T-cell (primary cell): ENCODE results near the gene CACNA2D4. TPM values are rescaled to one million over a fixed set of nuclear protein-coding genes. Genes with fewer than 3 reads are reported as not detected.

Experiments used
- ATAC-seq, 4 experiments: fragments of 200-7000 bp in 3 of 4; fragments of 150-1000 bp in 1 of 4; cut with Tn5 transposase; replicated peaks in 1 of 4; 1 replicate in 3 of 4; 2 replicates in 1 of 4; pipeline ENCODE4 v1.10.0; 2021; ENCODE audit warnings: moderate library complexity in 3 of 4, mild to moderate bottlenecking in 2 of 4, moderate number of reproducible peaks in 1 of 4
- CTCF ChIA-PET, 2 donors: fragments of 300-600 bp; sonication (Branson Sonifier 250); formaldehyde crosslinking; loops; one replicate each; lab custom pipeline; 2022; ENCODE audit warnings: antibody characterized with exemption in 2 of 2; lab: Charles Lee
- POLR2A ChIA-PET, 2 donors: fragments of 300-600 bp; sonication (Branson Sonifier 250); formaldehyde crosslinking; loops; one replicate each; lab custom pipeline; 2022; ENCODE audit warnings: antibody characterized with exemption in 2 of 2; lab: Charles Lee
- DNase-seq, 35 experiments: peaks; one replicate each; pipeline versions ENCODE4 v3.0.0 to v3.0.0-alpha.2; 2013 to 2023
- H3K27ac ChIP-seq: one replicate; pipeline ENCODE4 v1.5.1; 2013; ENCODE audit warnings: low read length
- H3K27me3 ChIP-seq, 2 experiments: replicated peaks in 1 of 2; 1 replicate in 1 of 2; 2 replicates in 1 of 2; pipeline versions ENCODE4 v1.6.1 to v1.7.0; 2013; ENCODE audit warnings: low read length in 1 of 2, mixed read lengths in 1 of 2; ENCODE audit not compliant: control insufficient read depth in 2 of 2, insufficient read depth in 2 of 2; ENCODE audit errors: extremely low read depth in 1 of 2
- H3K36me3 ChIP-seq, 2 donors: 1 replicate in 1 of 2; 2 replicates in 1 of 2; pipeline versions ENCODE4 v1.6.1 to v1.7.0; 2013; ENCODE audit warnings: low read length in 1 of 2; ENCODE audit not compliant: control insufficient read depth in 2 of 2, insufficient read depth in 1 of 2; ENCODE audit errors: extremely low read depth in 1 of 2
- H3K4me1 ChIP-seq, 2 experiments: 1 replicate in 1 of 2; 2 replicates in 1 of 2; pipeline versions ENCODE4 v1.6.1 to v1.7.0; 2013; ENCODE audit warnings: low read length in 2 of 2, mixed read lengths in 1 of 2; ENCODE audit not compliant: insufficient read depth in 2 of 2, control insufficient read depth in 1 of 2; ENCODE audit errors: extremely low read depth in 1 of 2
- H3K4me3 ChIP-seq, 2 donors: 1 replicate in 1 of 2; 2 replicates in 1 of 2; pipeline versions ENCODE4 v1.5.1 to v1.7.0; 2013; ENCODE audit warnings: mild to moderate bottlenecking in 2 of 2, low read length in 1 of 2, moderate library complexity in 1 of 2; ENCODE audit not compliant: control insufficient read depth in 1 of 2; ENCODE audit errors: extremely low read depth in 1 of 2
- H3K9me3 ChIP-seq: 2 replicates; pipeline ENCODE4 v1.7.0; 2013
- H3K27ac Mint-ChIP-seq, 2 donors: one replicate each; pipeline ENCODE4 v1.8.0; 2020 to 2021; ENCODE audit warnings: mild to moderate bottlenecking in 2 of 2, mixed read lengths in 2 of 2
- H3K27me3 Mint-ChIP-seq, 2 donors: one replicate each; pipeline ENCODE4 v1.8.0; 2021 to 2022; ENCODE audit warnings: mixed read lengths in 2 of 2
- H3K36me3 Mint-ChIP-seq: one replicate; pipeline ENCODE4 v1.8.0; 2021; ENCODE audit warnings: mixed read lengths
- H3K4me1 Mint-ChIP-seq, 3 donors: one replicate each; pipeline ENCODE4 v1.8.0; 2020 to 2022; ENCODE audit warnings: mixed read lengths in 3 of 3, mild to moderate bottlenecking in 1 of 3
- H3K4me3 Mint-ChIP-seq, 3 donors: one replicate each; pipeline ENCODE4 v1.8.0; 2020 to 2022; ENCODE audit warnings: mild to moderate bottlenecking in 3 of 3, mixed read lengths in 3 of 3, moderate library complexity in 3 of 3
- H3K9me3 Mint-ChIP-seq, 3 donors: one replicate each; pipeline ENCODE4 v1.8.0; 2020 to 2022; ENCODE audit warnings: mixed read lengths in 3 of 3
- WGBS: methylation state at CpG from one replicate; pipeline ENCODE4 v1.1.5; 2013; ENCODE audit warnings: missing lambda C conversion rate; ENCODE audit not compliant: insufficient coverage; 5-methylcytosine and 5-hydroxymethylcytosine counted together
- total RNA-seq, 35 experiments: library from RNA in 6 of 35; stranded (reverse) in 6 of 35; fragments of 120-200 nt in 1 of 35; gene quantifications; one replicate each; pipeline versions ENCODE4 v1.2.1 to v1.2.4 and lab custom pipeline; 2013 to 2026

The CACNA2D4 gene
- total RNA-seq, 5 donors from 2014 or later (not counting 1 experiment from before 2014, with no cell fraction given) = 10.2 to 14.8 (median 12.1) TPM

DNA sequence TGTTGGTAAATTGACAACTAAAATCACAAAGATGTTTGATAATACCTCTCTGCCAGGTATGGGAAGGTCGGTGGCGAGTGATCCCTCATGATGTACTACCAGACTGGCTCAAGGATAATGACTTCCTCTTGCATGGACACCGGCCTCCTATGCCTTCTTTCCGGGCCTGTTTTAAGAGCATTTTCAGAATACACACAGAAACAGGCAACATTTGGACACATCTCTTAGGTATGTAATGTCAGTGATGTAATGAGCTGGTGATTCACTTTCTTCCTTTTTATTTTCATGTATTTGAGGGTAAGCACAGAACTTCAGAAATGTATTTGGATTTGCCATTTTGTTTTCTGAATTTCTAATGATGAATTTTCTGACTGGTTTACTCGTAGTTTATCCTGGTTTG lies 140.7 kb downstream of the CACNA2D4 start:
- peaks cover 0 to 13% (median 7%) of the 10 kb centered on the region in 3 donors for H3K4me1 Mint-ChIP-seq
- Histone ChIP-seq H3K4me3 (no peak overlapping the region), H3K27ac (no peak overlapping the region), H3K27me3 (no peaks in the 10 kb centered on the region), H3K4me1 (no peaks in the 10 kb centered on the region), H3K36me3 (peaks cover 0 to 37% of the 10 kb centered on the region in 2 donors), H3K9me3 (no peaks in the 10 kb centered on the region)
- no peak overlapping the region for H3K27ac Mint-ChIP-seq
- DNase-seq (no peak), ATAC-seq (no peak)
- H3K27me3 Mint-ChIP-seq = no peaks in the 10 kb centered on the region
- no CpG with 5 or more reads among the region's 5 CpGs for WGBS
- H3K4me3 Mint-ChIP-seq = no peak overlapping the region
- CTCF ChIA-PET = no interaction called here
- no peaks in the 10 kb centered on the region for H3K9me3 Mint-ChIP-seq
- peaks cover 40% of the 10 kb centered on the region for H3K36me3 Mint-ChIP-seq
- POLR2A ChIA-PET = no interaction called here

DNA sequence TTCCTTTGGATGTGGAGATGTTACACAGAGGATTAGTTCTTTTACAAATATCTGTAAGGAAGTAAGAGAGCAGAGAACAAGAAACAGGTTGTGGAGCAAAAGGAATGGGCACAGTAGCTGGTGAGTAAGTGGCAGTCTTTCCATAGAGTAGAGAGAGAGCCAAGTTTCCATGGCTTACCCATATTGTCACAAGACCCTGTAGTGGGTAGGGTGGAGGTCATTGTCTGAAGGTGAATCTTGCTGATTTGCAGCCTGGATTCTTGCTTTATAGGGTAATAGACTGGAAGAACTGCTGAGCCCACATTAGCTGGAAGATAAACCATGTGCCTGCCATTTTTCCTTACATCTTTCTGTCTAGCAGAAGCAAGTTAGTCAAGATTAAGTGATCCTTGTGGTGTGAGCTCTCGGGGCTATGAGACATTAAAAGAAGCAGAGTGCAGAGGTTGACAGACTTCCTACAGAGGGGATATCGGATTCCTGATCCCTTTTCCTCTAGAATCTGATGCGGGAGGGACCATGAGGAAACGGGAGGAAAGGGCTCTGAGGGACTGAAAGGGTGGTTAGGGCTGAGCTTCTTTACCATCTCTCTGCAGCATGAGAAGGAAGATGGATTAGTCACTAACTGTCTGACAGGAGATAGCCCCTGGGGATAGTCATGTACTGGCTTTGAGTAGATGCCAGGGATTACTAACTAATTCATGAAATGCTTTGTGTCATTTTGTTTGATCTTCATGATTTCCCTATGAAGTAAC lies 142.1 kb downstream of the CACNA2D4 start:
- 93% methylated on average over 3 of the region's 4 CpGs for WGBS
- Mint-ChIP-seq H3K27ac (peak overlapping the region; percentile 3 to 4), H3K9me3 (no peaks in the 10 kb centered on the region), H3K27me3 (no peaks in the 10 kb centered on the region), H3K4me3 (no peak overlapping the region), H3K4me1 (peaks cover 2 to 15% (median 7%) of the 10 kb centered on the region in 3 donors), H3K36me3 (peaks cover 42% of the 10 kb centered on the region)
- DNase-seq = no peak
- Histone ChIP-seq H3K27ac (no peak overlapping the region), H3K4me3 (no peak overlapping the region), H3K27me3 (no peaks in the 10 kb centered on the region), H3K36me3 (peaks cover 0 to 37% of the 10 kb centered on the region in 2 donors), H3K9me3 (no peaks in the 10 kb centered on the region), H3K4me1 (no peaks in the 10 kb centered on the region)
- no peak for ATAC-seq
- ChIA-PET CTCF (no interaction called here), POLR2A (interaction anchor here in 1 of 2 donors (0.6 kb wide), 1 partner anchor 806 kb away, joined by 4 read pairs; no protein-coding TSS in a partner anchor)

DNA sequence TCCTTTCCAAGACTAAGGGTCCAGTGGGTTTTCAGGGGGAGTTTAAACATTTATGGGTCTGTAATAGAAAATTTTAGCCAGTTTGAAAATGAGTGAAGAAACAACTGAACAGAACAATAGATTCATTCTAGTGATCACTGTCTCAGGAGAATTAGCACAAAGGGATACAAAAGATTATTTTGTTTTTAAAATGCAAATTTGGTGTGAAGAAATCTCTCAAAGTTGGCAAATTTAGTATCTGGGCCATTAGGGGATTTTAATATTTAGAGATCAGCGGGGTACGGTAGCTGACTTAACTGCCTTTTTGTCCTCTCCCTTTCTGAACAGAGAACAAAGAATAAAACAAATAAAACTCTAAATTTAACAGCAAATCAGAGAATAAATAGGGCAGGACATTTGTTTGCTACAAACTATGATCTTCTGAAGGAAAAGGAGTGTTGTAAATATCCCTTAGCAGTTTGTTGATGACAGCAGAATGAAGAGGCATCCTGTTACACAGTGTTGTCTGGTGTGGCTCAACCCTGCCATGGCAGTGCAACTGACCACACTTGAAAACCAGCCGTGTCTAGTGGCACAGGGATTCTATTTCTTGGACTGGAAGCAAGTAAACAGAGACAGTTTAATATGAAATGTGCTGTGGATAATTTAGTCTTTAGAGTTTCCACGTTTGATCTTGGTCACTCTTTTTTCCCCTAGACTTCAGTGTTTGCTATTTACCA lies 144.4 kb downstream of the CACNA2D4 start:
- Mint-ChIP-seq H3K9me3 (no peaks in the 10 kb centered on the region), H3K27me3 (no peaks in the 10 kb centered on the region), H3K4me1 (peaks cover 7 to 16% (median 7%) of the 10 kb centered on the region in 3 donors), H3K36me3 (peaks cover 35% of the 10 kb centered on the region), H3K4me3 (no peak overlapping the region), H3K27ac (no peak overlapping the region)
- POLR2A ChIA-PET = no interaction called here
- DNase-seq (no peak), ATAC-seq (no peak)
- Histone ChIP-seq H3K36me3 (peaks cover 0 to 24% of the 10 kb centered on the region in 2 donors), H3K4me3 (no peak overlapping the region), H3K27ac (no peak overlapping the region), H3K4me1 (no peaks in the 10 kb centered on the region), H3K27me3 (no peaks in the 10 kb centered on the region), H3K9me3 (no peaks in the 10 kb centered on the region)
- CTCF ChIA-PET = no interaction called here
- WGBS = 100% methylated on average over 1 of the region's 4 CpGs

DNA sequence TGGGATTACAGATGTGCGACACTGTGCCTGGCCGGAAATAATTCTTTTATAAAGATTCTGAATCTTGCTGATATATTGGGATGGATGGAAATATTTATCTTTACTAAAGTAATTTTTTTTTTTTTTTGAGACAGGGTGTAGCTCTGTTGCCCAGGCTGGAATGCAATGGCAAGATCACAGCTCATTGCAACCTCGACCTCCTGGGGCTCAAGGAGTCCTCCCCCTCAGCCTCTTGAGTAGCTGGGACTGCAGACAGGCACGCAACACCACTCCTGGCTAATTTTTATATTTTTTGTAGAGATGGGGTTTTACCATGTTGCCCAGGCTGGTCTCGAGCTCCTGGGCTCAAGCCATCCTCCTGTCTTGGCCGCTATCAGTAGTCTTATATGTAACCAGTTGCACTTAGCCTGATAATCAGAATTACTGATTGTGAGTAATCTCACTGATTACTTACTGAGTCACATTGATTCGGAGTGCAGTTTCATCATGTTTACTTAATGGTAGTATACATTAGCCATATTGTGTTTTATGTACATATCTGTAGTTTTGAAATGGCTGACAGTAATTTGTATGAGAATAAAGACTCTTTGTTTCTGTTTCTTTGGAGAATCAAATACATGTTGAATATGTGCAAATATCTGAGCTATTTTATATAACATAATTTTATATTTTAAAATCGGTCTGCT lies 148.5 kb downstream of the CACNA2D4 start:
- POLR2A ChIA-PET = interaction anchor here in 1 of 2 donors (0.7 kb wide), 1 partner anchor 23 kb away, joined by 3 read pairs; no protein-coding TSS in a partner anchor
- peaks cover 12 to 16% (median 13%) of the 10 kb centered on the region in 3 donors for H3K4me1 Mint-ChIP-seq
- H3K27me3 Mint-ChIP-seq = no peaks in the 10 kb centered on the region
- Histone ChIP-seq H3K4me3 (no peak overlapping the region), H3K4me1 (no peaks in the 10 kb centered on the region), H3K36me3 (peaks cover 0 to 14% of the 10 kb centered on the region in 2 donors), H3K27me3 (no peaks in the 10 kb centered on the region), H3K27ac (no peak overlapping the region), H3K9me3 (no peaks in the 10 kb centered on the region)
- H3K36me3 Mint-ChIP-seq = peaks cover 27% of the 10 kb centered on the region
- no peaks in the 10 kb centered on the region for H3K9me3 Mint-ChIP-seq
- ATAC-seq = no peak
- CTCF ChIA-PET = interaction anchor here (0.6 to 1.0 kb wide), 2 partner anchors 20 to 117 kb away, joined by 3 read pairs; no protein-coding TSS in a partner anchor
- H3K4me3 Mint-ChIP-seq = no peak overlapping the region
- H3K27ac Mint-ChIP-seq = no peak overlapping the region
- 95% methylated on average over 3 of the region's 8 CpGs for WGBS
- DNase-seq = no peak

DNA sequence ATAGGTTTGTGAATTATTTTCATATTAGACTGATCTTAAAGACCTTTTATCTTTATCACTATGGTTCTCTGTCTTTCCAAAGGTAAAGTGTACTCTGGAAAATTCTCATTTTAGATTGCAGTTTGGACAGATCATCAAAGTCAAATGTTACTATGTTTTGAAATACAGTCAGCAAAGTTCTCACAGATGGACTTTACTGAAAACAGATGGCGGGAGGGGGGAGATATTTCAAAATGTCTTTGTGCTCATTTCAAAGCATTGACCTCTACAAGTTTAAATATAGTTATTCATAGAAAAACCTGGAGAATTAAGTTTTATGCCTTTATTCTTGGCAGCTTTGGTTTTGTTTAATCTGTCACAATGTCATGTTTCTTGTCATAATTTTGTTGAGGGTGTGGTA lies 149.8 kb downstream of the CACNA2D4 start:
- ATAC-seq = no peak
- POLR2A ChIA-PET = no interaction called here

More for the DNA sequence above, 149.8 kb downstream of the CACNA2D4 start:
- Histone ChIP-seq H3K4me3 (no peak overlapping the region), H3K36me3 (peaks cover 0 to 13% of the 10 kb centered on the region in 2 donors), H3K4me1 (no peaks in the 10 kb centered on the region), H3K9me3 (no peaks in the 10 kb centered on the region), H3K27me3 (no peaks in the 10 kb centered on the region), H3K27ac (no peak overlapping the region)
- Mint-ChIP-seq H3K27me3 (no peaks in the 10 kb centered on the region), H3K36me3 (peaks cover 19% of the 10 kb centered on the region), H3K4me1 (peaks cover 16 to 19% (median 16%) of the 10 kb centered on the region in 3 donors), H3K4me3 (no peak overlapping the region), H3K9me3 (no peaks in the 10 kb centered on the region), H3K27ac (no peak overlapping the region)
- DNase-seq = no peak
- WGBS = no CpG with 5 or more reads among the region's 1 CpG
- CTCF ChIA-PET = no interaction called here
